ENCODE data around the gene SPATA33. TPM values are rescaled to one million over a fixed set of nuclear protein-coding genes. Genes with fewer than 3 reads are reported as not detected.
"Not testable (repeated sequence)": the region's sequence is repeated elsewhere in the genome, so short reads cannot be mapped to it uniquely, and the experiment has no call there.

Gene SPATA33
- total RNA-seq, 1 donor = 3.3 TPM

DNA sequence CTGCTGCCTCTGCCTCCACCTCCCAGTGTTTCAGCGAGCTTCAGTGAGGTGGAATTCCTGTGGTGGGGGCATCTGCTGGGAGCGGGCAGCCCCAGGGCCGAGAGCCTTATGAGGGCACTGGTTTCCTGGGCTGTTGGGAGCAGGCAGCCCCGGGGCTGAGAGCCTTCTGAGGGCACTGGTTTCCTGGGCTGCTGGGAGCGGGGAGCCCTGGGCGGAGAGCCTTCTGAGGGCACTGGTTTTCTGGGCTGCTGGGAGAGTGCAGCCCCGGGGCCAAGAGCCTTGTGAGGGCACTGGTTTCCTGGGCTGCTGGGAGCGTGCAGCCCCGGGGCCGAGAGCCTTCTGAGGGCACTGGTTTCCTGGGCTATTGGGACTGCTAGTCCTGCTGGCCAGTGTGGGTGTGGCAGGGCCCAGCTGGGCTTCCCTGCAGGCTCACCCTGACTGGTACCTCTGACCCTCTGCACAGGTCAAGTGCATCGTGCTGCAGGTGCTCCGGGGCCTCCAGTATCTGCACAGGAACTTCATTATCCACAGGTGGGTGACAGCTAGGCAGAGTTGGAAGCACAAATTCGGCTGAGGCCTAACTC, 34.4 kb downstream of the SPATA33 start:
- peaks cover 47% of the 10 kb centered on the region for H3K36me3 ChIP-seq (ENCODE audit: insufficient read depth, low read length)
- H3K4me2 ChIP-seq (ENCODE audit: insufficient read depth, low read length) = no peak overlapping the region
- peaks cover 25% of the 10 kb centered on the region for H3K79me2 ChIP-seq (ENCODE audit: insufficient read depth, low read length)
- peak; percentile 69 for DNase-seq (ENCODE audit: insufficient read length, low spot score, missing footprints)
- peaks cover 8% of the 10 kb centered on the region for H3K4me1 ChIP-seq (ENCODE audit: insufficient read depth, low read length)
- no peak overlapping the region for H2AFZ ChIP-seq (ENCODE audit: low read length)
- peaks cover 16% of the 10 kb centered on the region for H4K20me1 ChIP-seq (ENCODE audit: insufficient read depth, low read length)
- H3K4me3 ChIP-seq (ENCODE audit: insufficient read depth, low read length) = no peak overlapping the region
- no peak overlapping the region for H3K27ac ChIP-seq (ENCODE audit: low read depth, low read length)
- TF ChIP-seq CTCF (IDR thresholded peaks at IDR 0.05; ENCODE audit: extremely low read depth, low read depth, low read length) = no peak
- H3K9me3 ChIP-seq (ENCODE audit: low read depth, low read length) = no peaks in the 10 kb centered on the region
- no peaks in the 10 kb centered on the region for H3K27me3 ChIP-seq (ENCODE audit: insufficient read depth, low read length)

GRCh38 chr16:89693289-89693731, 35.7 kb downstream of the SPATA33 start:
- H2AFZ ChIP-seq (ENCODE audit: low read length) = no peak overlapping the region
- H3K79me2 ChIP-seq (ENCODE audit: insufficient read depth, low read length) = peaks cover 14% of the 10 kb centered on the region
- no peak for TF ChIP-seq CTCF (IDR thresholded peaks at IDR 0.05; ENCODE audit: extremely low read depth, low read depth, low read length)
- no peak overlapping the region for H3K4me2 ChIP-seq (ENCODE audit: insufficient read depth, low read length)
- no peaks in the 10 kb centered on the region for H3K4me1 ChIP-seq (ENCODE audit: insufficient read depth, low read length)
- DNase-seq (ENCODE audit: insufficient read length, low spot score, missing footprints) = peak; percentile 82
- H3K36me3 ChIP-seq (ENCODE audit: insufficient read depth, low read length) = peaks cover 45% of the 10 kb centered on the region
- H3K27me3 ChIP-seq (ENCODE audit: insufficient read depth, low read length) = no peaks in the 10 kb centered on the region
- H3K9me3 ChIP-seq (ENCODE audit: low read depth, low read length) = no peaks in the 10 kb centered on the region
- peaks cover 15% of the 10 kb centered on the region for H4K20me1 ChIP-seq (ENCODE audit: insufficient read depth, low read length)
- H3K4me3 ChIP-seq (ENCODE audit: insufficient read depth, low read length) = no peak overlapping the region
- H3K27ac ChIP-seq (ENCODE audit: low read depth, low read length) = no peak overlapping the region

GRCh38 chr16:89693931-89694783, 36.5 kb downstream of the SPATA33 start:
- DNase-seq (ENCODE audit: insufficient read length, low spot score, missing footprints) = peak; percentile 70
- no peak overlapping the region for H3K4me3 ChIP-seq (ENCODE audit: insufficient read depth, low read length)
- no peak overlapping the region for H3K27ac ChIP-seq (ENCODE audit: low read depth, low read length)
- no peaks in the 10 kb centered on the region for H3K4me1 ChIP-seq (ENCODE audit: insufficient read depth, low read length)
- no peaks in the 10 kb centered on the region for H3K27me3 ChIP-seq (ENCODE audit: insufficient read depth, low read length)
- H3K4me2 ChIP-seq (ENCODE audit: insufficient read depth, low read length) = no peak overlapping the region
- no peak for TF ChIP-seq CTCF (IDR thresholded peaks at IDR 0.05; ENCODE audit: extremely low read depth, low read depth, low read length)
- H4K20me1 ChIP-seq (ENCODE audit: insufficient read depth, low read length) = peaks cover 11% of the 10 kb centered on the region
- H3K36me3 ChIP-seq (ENCODE audit: insufficient read depth, low read length) = peaks cover 39% of the 10 kb centered on the region
- H2AFZ ChIP-seq (ENCODE audit: low read length) = no peak overlapping the region
- peaks cover 7% of the 10 kb centered on the region for H3K79me2 ChIP-seq (ENCODE audit: insufficient read depth, low read length)
- H3K9me3 ChIP-seq (ENCODE audit: low read depth, low read length) = no peaks in the 10 kb centered on the region

GRCh38 chr16:89694784-89695085, 37.1 kb downstream of the SPATA33 start:
- H3K9me3 ChIP-seq (ENCODE audit: low read depth, low read length); H3K79me2 ChIP-seq (ENCODE audit: insufficient read depth, low read length); H3K4me3 ChIP-seq (ENCODE audit: insufficient read depth, low read length); H2AFZ ChIP-seq (ENCODE audit: low read length); H3K27me3 ChIP-seq (ENCODE audit: insufficient read depth, low read length); H3K27ac ChIP-seq (ENCODE audit: low read depth, low read length); DNase-seq (ENCODE audit: insufficient read length, low spot score, missing footprints); H3K4me2 ChIP-seq (ENCODE audit: insufficient read depth, low read length); H3K4me1 ChIP-seq (ENCODE audit: insufficient read depth, low read length): not testable (repeated sequence)
- Histone ChIP-seq H3K36me3 (ENCODE audit: insufficient read depth, low read length) (peaks cover 35% of the 10 kb centered on the region), H4K20me1 (ENCODE audit: insufficient read depth, low read length) (peaks cover 15% of the 10 kb centered on the region)

Measured in osteoblast (primary cell).